Right atrium auricular region (tissue), 2 donors: ENCODE results near the gene RNF213. TPM values are rescaled to one million over a fixed set of nuclear protein-coding genes. Genes with fewer than 3 reads are reported as not detected.

Experiments
- DNase-seq: peaks from one replicate; pipeline ENCODE4 v3.0.0-alpha.2; 2019; ENCODE audit warnings: low spot score
- H3K27ac ChIP-seq, 2 donors: fragments of 200-600 bp; sonication (generic); 1 replicate in 1 of 2; 2 replicates in 1 of 2; pipeline ENCODE4 v1.5.1; 2016 to 2019
- H3K27me3 ChIP-seq, 2 donors: fragments of 200-600 bp; sonication (generic); one replicate each; pipeline versions ENCODE4 v1.5.1 to v1.6.0; 2017 to 2019
- H3K36me3 ChIP-seq: fragments of 200-600 bp; sonication (generic); one replicate; pipeline ENCODE4 v1.5.1; 2016
- H3K4me1 ChIP-seq, 2 donors: fragments of 200-600 bp; sonication (generic); one replicate each; pipeline versions ENCODE4 v1.5.1 to v1.6.0; 2017 to 2019
- H3K4me3 ChIP-seq, 2 donors: fragments of 200-600 bp; sonication (generic); 1 replicate in 1 of 2; 2 replicates in 1 of 2; pipeline ENCODE4 v1.5.1; 2017 to 2019; ENCODE audit warnings: mild to moderate bottlenecking in 1 of 2, moderate library complexity in 1 of 2
- H3K9me3 ChIP-seq, 2 donors: fragments of 200-600 bp; sonication (generic); one replicate each; pipeline ENCODE4 v1.5.1; 2019
- CTCF ChIP-seq, 2 donors: fragments of 200-600 bp; sonication (generic); IDR thresholded peaks; one replicate each; pipeline ENCODE4 v1.5.1; 2019; ENCODE audit warnings: antibody characterized with exemption in 2 of 2
- total RNA-seq, 2 donors: library from RNA; depleted of rRNA; stranded (reverse); fragments of >200 nt; gene quantifications; one replicate each; pipeline ENCODE4 v1.1.0, GENCODE V29; 2016

RNF213 gene
- total RNA-seq, 2 donors from 2014 or later, result 27.3 to 36.8 TPM

GRCh38 chr17:80319262-80319998 lies 58.8 kb downstream of the RNF213 start:
- TF ChIP-seq CTCF (IDR thresholded peaks at IDR 0.05), result no peak
- Histone ChIP-seq H3K36me3 (peaks cover 61% of the 10 kb centered on the region), H3K9me3 (peaks cover 0 to 5% of the 10 kb centered on the region in 2 donors), H3K27ac (no peak overlapping the region), H3K4me3 (no peak overlapping the region), H3K4me1 (no peaks in the 10 kb centered on the region), H3K27me3 (no peaks in the 10 kb centered on the region)
- no peak for DNase-seq

GRCh38 chr17:80319999-80320344 lies 59.3 kb downstream of the RNF213 start:
- Histone ChIP-seq H3K27ac (no peak overlapping the region), H3K27me3 (no peaks in the 10 kb centered on the region)
- no peak for TF ChIP-seq CTCF (IDR thresholded peaks at IDR 0.05)

GRCh38 chr17:80320496-80320895 lies 59.8 kb downstream of the RNF213 start:
- Histone ChIP-seq H3K4me1 (no peaks in the 10 kb centered on the region), H3K27ac (no peak overlapping the region), H3K9me3 (peaks cover 0 to 5% of the 10 kb centered on the region in 2 donors), H3K4me3 (no peak overlapping the region), H3K36me3 (peaks cover 69% of the 10 kb centered on the region), H3K27me3 (no peaks in the 10 kb centered on the region)
- no peak for TF ChIP-seq CTCF (IDR thresholded peaks at IDR 0.05)
- no peak for DNase-seq

More at GRCh38 chr17:80319999-80320344, 59.3 kb downstream of the RNF213 start:
- H3K36me3 ChIP-seq, result peaks cover 63% of the 10 kb centered on the region
- no peaks in the 10 kb centered on the region for H3K4me1 ChIP-seq
- DNase-seq, result no peak
- H3K9me3 ChIP-seq, result peaks cover 0 to 5% of the 10 kb centered on the region in 2 donors
- H3K4me3 ChIP-seq, result no peak overlapping the region

- Histone ChIP-seq H3K9me3 (peaks cover 0 to 5% of the 10 kb centered on the region in 2 donors), H3K36me3 (peaks cover 70% of the 10 kb centered on the region), H3K27ac (no peak overlapping the region), H3K4me3 (no peak overlapping the region), H3K27me3 (no peaks in the 10 kb centered on the region), H3K4me1 (no peaks in the 10 kb centered on the region)
- no peak for DNase-seq
- TF ChIP-seq CTCF (IDR thresholded peaks at IDR 0.05), result no peak
Observed at GRCh38 chr17:80322864-80323263, 62.2 kb downstream of the RNF213 start.

- Histone ChIP-seq H3K36me3 (peaks cover 76% of the 10 kb centered on the region), H3K27me3 (no peaks in the 10 kb centered on the region), H3K27ac (no peak overlapping the region), H3K9me3 (peaks cover 0 to 5% of the 10 kb centered on the region in 2 donors), H3K4me3 (no peak overlapping the region), H3K4me1 (no peaks in the 10 kb centered on the region)
- DNase-seq, result no peak
- TF ChIP-seq CTCF (IDR thresholded peaks at IDR 0.05), result no peak
Observed at GRCh38 chr17:80323982-80324381, 63.3 kb downstream of the RNF213 start.

GRCh38 chr17:80327518-80327917 lies 66.9 kb downstream of the RNF213 start:
- peak; percentile 59 for DNase-seq
- peaks cover 60% of the 10 kb centered on the region for H3K36me3 ChIP-seq
- no peak for TF ChIP-seq CTCF (IDR thresholded peaks at IDR 0.05)
- no peak overlapping the region for H3K4me3 ChIP-seq
- no peaks in the 10 kb centered on the region for H3K4me1 ChIP-seq
- no peak overlapping the region for H3K27ac ChIP-seq
- H3K9me3 ChIP-seq, result peaks cover 0 to 4% of the 10 kb centered on the region in 2 donors
- H3K27me3 ChIP-seq, result no peaks in the 10 kb centered on the region
